PFSK-1 (cell line): Measurements from ENCODE around the gene CNTN4.

ENCODE experiments used
- FOXP2 ChIP-seq: optimal IDR thresholded peaks from 2 replicates; pipeline ENCODE3; 2011; ENCODE audit warnings: borderline replicate concordance, control low read depth, inconsistent platforms; ENCODE audit not compliant: insufficient read depth; ENCODE audit errors: extremely low read length, extremely low read depth
- POLR2AphosphoS5 ChIP-seq: IDR thresholded peaks from 2 replicates; pipeline ENCODE4 v1.6.1; 2012; ENCODE audit warnings: low read depth, mild to moderate bottlenecking, control low read depth, low read length, moderate library complexity
- SIN3A ChIP-seq: IDR thresholded peaks from 2 replicates; pipeline ENCODE4 v1.6.1; 2012; ENCODE audit warnings: mild to moderate bottlenecking, low read length, moderate library complexity, borderline replicate concordance; ENCODE audit not compliant: insufficient read depth
- TAF1 ChIP-seq: IDR thresholded peaks from 2 replicates; pipeline ENCODE4 v1.6.1; 2012; ENCODE audit warnings: low read length, control low read depth, borderline replicate concordance; ENCODE audit not compliant: insufficient read depth
- TF ChIP-seq, protein P1 (sequence below), 2 experiments: IDR thresholded peaks; 2 replicates each; pipeline versions ENCODE4 v1.6.1 to v1.8.0; 2011 to 2012; ENCODE audit warnings: low read depth in 2 of 2, low read length in 2 of 2, control low read depth in 1 of 2, inconsistent platforms in 1 of 2, mild to moderate bottlenecking in 1 of 2, moderate library complexity in 1 of 2; ENCODE audit not compliant: insufficient read depth in 1 of 2

DNA sequence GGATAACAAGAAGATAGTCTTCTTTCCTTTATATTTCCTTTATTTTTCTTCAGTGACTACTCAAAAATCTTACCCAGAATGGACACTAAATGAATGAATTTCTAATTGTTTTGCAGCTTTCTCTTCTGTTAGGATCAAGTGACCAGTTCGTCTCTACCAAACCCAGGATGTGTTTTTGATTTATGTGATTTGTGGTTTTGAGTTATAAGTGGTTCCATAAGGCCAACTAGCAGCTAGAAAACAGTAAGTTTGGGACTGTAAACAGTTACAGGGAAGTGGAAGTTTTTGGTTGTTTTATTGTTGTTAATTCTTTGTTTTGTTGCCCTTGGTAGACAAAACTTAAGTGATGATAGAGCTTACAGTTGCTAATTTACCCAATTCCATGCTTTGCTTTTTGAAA is 555.0 kb downstream of the CNTN4 start:
- TF ChIP-seq POLR2AphosphoS5 (no peak), TAF1 (no peak), FOXP2 (no peak), SIN3A (no peak)
- TF ChIP-seq, protein P1, sequence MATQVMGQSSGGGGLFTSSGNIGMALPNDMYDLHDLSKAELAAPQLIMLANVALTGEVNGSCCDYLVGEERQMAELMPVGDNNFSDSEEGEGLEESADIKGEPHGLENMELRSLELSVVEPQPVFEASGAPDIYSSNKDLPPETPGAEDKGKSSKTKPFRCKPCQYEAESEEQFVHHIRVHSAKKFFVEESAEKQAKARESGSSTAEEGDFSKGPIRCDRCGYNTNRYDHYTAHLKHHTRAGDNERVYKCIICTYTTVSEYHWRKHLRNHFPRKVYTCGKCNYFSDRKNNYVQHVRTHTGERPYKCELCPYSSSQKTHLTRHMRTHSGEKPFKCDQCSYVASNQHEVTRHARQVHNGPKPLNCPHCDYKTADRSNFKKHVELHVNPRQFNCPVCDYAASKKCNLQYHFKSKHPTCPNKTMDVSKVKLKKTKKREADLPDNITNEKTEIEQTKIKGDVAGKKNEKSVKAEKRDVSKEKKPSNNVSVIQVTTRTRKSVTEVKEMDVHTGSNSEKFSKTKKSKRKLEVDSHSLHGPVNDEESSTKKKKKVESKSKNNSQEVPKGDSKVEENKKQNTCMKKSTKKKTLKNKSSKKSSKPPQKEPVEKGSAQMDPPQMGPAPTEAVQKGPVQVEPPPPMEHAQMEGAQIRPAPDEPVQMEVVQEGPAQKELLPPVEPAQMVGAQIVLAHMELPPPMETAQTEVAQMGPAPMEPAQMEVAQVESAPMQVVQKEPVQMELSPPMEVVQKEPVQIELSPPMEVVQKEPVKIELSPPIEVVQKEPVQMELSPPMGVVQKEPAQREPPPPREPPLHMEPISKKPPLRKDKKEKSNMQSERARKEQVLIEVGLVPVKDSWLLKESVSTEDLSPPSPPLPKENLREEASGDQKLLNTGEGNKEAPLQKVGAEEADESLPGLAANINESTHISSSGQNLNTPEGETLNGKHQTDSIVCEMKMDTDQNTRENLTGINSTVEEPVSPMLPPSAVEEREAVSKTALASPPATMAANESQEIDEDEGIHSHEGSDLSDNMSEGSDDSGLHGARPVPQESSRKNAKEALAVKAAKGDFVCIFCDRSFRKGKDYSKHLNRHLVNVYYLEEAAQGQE (IDR thresholded peaks at IDR 0.05; ENCODE audit: insufficient read depth in 1 of 2, low read depth in 2 of 2, low read length in 2 of 2) = no peak
